Measurements from ENCODE around the gene NBAS. TPM values are rescaled to one million over a fixed set of nuclear protein-coding genes. Genes with fewer than 3 reads are reported as not detected.

NBAS gene
- total RNA-seq, 4 donors from 2014 or later = 34.0 to 51.2 (median 41.9) TPM

DNA sequence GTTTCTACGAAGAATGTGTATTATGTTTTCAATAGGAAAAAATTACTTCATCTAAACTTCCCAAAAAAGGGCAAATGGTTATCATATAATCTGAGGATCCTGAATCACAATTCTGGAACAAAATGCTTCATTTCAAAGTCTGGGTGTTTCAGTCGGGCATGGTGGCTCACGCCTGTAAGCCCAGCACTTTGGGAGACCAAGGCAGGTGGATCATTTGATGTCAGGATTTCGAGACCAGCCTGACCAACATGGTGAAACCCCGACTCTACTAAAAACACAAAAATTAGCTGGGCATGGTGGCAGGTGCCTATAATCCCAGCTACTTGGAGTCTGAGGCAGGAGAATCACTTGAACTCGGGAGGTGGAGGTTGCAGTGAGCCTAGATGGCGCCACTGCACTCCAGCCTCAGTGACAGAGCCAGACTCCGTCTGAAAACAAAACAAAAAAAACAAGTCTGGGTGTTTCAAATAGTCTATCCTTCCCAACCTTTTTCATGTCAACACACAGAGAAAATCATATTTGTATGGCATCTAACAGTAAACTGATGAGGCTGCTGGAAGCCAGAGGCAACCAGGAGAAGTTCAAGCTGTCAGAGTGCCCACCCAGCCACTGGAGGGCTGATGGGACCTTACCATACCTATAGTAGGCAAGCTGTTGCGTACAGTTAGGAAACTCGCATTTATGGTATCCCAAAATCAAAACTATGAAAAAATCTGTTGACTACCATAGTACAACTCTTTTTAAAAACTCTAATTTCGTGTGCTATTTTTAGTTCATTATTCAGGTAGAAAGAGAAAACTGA is 14.6 kb downstream of the NBAS start:
- TF ChIP-seq, protein P1, sequence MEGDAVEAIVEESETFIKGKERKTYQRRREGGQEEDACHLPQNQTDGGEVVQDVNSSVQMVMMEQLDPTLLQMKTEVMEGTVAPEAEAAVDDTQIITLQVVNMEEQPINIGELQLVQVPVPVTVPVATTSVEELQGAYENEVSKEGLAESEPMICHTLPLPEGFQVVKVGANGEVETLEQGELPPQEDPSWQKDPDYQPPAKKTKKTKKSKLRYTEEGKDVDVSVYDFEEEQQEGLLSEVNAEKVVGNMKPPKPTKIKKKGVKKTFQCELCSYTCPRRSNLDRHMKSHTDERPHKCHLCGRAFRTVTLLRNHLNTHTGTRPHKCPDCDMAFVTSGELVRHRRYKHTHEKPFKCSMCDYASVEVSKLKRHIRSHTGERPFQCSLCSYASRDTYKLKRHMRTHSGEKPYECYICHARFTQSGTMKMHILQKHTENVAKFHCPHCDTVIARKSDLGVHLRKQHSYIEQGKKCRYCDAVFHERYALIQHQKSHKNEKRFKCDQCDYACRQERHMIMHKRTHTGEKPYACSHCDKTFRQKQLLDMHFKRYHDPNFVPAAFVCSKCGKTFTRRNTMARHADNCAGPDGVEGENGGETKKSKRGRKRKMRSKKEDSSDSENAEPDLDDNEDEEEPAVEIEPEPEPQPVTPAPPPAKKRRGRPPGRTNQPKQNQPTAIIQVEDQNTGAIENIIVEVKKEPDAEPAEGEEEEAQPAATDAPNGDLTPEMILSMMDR (IDR thresholded peaks at IDR 0.05; ENCODE audit: low read depth) = no peak

DNA sequence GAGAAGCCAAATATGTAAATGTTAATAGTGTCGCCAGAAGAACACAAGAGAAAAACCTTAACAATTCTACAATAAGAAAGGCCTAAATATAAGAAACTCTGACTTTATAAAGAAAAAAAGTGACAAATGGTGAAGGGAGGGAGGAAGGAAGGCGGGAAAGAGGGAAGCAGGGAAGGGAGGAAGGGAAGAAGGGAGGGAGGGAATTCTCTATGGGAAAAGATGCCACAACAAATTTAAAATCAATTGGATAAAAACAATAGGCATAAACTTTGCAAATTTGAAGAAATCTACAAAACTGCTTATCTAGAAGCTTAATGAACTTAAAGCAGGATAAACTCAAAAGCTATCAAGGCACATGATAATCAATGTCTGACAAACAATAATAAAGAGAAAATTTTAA is 16.9 kb downstream of the NBAS start:
- TF ChIP-seq, protein P1 (IDR thresholded peaks at IDR 0.05; ENCODE audit: low read depth) = no peak

DNA sequence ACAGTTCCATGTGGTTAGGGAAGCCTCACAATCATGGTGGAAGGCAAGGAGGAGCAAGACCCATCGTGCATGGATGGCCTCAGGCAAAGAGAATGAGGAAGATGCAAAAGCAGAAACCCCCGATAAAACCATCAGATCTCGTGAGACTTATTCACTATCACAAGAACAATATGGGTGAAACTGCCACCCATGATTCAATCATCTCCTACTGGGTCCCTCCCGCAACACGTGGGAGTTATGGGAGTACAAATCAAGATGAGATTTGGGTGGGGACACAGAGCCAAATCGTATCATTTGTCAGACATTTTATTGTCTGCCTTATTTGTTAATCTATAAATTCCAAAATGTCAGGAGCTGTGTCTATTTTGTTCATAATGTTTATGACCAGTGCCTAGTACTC is 17.6 kb downstream of the NBAS start:
- TF ChIP-seq, protein P1 (IDR thresholded peaks at IDR 0.05; ENCODE audit: low read depth) = no peak

DNA sequence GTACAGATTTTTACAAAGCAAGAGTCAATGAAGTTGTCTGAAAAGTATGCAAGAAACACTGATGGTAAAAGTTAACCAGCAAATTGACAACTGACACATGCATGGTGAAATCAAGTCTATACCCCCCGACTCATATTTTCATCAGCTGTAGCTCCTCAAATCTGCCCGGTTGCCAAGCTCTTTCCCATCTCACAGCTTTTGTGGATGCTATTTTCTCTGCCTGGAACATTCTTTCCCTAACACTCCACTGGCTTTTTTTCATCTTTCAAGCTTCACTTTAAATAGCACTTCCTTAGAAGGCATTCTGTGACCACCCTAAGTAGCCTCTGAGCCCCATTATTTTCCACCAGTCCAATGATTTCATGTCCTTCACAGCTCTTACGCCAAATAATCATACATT is 18.1 kb downstream of the NBAS start:
- TF ChIP-seq, protein P1 (IDR thresholded peaks at IDR 0.05; ENCODE audit: low read depth) = no peak

DNA sequence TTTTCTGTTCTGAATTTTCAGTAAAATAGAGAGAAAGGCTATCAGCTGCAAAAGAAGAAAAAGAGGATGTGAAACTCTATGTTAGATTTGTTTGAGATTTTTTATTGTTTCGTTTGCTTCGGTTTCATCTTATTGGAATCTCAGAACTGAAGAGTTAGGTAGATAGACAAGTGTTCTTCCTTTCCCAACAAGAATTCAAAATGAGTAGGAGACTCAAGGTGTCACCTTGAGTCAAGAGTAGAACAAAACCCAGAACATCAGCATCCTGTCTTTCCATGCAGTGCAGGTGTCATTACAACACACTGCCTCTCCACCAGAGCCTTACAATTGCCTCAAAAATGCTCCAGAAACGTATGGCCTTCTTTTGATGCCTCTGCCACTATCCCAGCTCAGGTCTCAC is 21.1 kb downstream of the NBAS start:
- TF ChIP-seq, protein P1 (IDR thresholded peaks at IDR 0.05; ENCODE audit: low read depth) = no peak

DNA sequence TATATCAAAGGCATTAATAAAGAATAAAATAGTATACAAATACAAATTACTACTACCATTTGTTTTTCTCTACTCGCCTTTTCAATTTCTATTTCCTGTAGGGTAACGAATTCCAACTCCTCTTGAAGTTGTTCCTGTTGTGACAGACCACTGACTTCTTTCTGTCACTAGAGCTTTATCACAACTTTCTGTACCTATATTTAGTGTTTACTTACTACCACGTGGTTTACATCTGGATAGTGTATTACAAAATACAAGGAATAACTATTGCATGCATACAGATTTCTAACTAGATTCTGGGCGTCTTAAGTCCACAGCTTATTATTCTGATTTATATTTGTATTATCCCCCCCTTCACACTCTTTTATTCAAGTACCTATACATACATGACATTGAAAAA is 22.3 kb downstream of the NBAS start:
- TF ChIP-seq, protein P1 (IDR thresholded peaks at IDR 0.05; ENCODE audit: low read depth) = no peak

DNA sequence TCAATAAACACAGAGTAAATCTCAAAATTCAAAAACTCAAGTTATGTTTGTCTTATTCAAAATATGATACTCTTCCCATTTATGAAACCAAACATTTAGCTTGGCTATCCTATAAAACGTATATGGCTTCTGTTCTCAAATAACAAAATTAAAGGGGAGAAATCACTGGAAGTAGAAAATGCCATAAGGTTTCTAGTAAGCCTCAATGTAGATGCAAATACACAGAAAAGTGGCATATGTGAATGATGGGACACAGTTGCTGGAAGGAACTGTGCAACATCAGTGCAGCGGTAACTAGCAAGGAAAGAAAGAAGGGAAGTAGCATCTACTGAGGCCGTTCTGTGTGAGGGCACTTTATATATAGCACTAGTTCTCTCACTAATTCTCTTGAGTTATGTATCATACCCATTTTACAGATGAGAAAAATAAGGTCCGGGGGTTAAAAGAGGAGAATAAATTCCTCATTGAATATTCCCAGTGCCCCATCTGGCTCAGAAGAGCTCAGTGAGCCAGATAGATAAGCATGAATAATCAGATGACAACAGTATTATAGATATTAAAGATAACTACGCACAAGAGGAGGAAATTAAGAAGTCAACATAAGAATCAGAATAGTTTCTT is 27.2 kb downstream of the NBAS start:
- TF ChIP-seq, protein P1 (IDR thresholded peaks at IDR 0.05; ENCODE audit: low read depth) = no peak

All from subcutaneous adipose tissue (tissue), 4 donors.